Stimulated activated CD8-positive, alpha-beta memory T cell treated with anti-CD3 and anti-CD28 coated beads, Interleukin-15, amount 100 ng/mL, for 1 hour (primary cell): ENCODE results near the gene RXRA.

Source experiments
- DNase-seq: peaks from one replicate; pipeline ENCODE4 v3.0.0-alpha.2; 2020; ENCODE audit warnings: low read depth

RXRA gene

DNA sequence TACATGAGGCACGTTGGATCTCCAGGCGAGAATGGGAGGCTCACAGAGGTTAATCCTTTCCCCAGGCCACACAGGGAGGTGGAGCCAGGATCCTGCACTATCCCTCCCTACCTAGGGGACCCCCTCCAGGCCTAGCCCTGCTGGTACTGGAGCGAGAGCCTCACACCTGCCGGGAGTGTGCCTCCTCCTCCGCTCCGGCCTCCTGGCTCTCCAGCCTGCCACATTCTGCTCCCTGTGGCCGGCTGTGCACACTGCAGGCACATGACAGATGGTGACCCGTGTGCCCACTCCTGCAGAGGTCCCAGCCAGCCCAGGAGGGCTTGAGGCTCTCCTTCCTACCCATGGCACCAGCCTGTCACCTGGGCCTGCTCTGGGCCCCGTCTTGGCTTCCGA is 93.4 kb downstream of the RXRA start:
- no peak for DNase-seq

DNA sequence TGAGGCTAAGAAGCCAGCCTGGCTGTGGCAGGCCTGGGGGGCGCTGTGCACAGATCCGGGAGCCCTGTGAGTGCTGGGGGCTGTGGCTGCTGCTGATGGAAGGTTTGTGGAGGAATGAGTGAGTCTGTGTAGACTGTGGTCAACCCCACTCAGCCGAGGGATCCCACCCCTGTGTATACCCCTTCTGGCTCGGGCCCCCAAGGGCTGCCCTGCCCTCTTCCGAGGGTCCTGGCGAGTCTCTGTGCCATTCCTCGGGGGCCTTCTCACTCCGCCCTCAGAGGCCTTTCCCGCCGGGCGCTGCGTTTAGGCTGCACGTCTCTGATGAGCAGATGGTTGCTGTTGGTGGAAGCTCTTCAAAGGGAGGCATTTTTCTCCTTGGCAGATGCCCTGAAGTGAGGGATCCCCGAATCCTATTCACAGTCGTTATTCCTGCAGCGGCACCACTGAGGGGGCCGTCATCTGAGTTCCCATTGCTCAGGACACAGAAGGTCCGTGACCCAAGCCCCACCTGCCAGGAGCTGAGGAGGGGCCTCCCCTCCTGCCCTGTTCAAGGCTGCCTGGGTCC is 94.1 kb downstream of the RXRA start:
- DNase-seq: no peak

DNA sequence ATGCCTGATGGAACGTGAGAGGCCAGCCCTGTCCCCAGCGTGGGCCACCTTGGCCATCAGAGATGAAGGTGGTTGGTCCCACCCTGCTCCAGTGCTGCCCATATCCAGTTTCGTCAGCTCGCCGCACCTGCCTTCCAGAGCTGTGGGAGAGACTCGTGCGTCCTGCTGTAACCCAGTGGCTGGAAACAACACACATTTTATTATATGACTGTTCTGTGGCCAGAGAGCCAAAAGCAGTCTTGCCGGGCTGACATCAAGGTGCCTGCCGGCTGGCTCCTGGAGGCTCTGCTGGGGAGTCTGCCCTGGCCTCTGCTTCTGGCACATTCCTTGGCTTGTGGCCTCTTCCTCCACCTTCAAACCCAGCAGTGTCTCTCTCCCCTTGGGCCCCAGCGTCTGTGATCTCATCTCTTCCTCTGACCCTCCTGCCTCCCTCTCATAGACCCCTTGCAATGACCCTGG is 94.7 kb downstream of the RXRA start:
- no peak for DNase-seq

DNA sequence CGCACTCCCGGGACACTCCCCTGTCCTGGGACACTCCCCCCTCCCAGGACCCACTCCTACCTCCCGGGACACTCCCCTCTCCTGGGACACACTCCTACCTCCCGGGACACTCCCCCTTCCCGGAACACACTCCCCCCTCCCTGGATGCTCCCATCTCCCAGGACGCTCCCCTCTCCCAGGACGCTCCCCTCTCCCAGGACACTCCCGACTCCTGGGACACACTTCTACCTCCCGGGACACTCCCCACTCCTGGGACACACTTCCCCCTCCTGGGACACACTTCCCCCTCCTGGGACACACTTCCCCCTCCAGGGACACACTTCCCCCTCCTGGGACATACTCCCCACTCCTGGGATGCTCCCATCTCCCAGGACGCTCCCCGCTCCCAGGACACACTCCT is 95.6 kb downstream of the RXRA start:
- DNase-seq: no peak

DNA sequence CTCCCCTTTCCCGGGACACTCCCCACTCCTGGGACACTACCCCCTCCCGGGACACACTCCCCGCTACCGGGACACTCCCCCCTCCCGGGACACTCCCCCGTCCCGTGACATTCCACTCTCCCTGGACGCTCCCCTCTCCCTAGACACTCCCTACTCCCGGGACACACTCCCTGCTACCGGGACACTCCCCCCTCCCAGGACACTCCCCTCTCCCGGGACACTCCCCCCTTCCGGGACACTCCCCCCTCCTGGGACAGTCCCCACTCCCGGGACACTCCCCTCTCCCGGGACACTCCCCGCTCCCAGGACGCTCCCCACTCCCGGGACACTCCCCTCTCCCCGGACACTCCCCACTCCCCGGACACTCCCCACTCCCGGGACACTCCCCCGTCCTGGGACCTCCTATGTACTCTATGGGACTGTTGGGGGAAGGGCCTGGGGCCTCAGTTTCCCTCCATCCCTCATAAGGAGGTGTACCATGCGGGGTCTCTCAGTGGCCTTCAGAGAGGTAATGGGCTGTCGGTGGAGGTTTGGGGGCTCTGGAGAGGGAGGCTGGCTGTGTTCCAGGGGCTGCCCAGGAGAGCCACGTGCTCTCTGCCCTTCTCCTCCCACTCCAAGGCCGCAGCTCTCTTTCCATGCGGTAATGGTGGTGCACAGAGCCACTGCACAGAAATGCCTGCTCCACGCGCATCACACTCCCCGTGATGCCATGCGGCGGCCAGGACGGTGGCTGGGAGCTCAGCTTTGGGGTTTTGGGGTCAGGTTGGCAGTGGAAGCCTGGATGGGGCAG is 96.2 kb downstream of the RXRA start:
- no peak for DNase-seq

DNA sequence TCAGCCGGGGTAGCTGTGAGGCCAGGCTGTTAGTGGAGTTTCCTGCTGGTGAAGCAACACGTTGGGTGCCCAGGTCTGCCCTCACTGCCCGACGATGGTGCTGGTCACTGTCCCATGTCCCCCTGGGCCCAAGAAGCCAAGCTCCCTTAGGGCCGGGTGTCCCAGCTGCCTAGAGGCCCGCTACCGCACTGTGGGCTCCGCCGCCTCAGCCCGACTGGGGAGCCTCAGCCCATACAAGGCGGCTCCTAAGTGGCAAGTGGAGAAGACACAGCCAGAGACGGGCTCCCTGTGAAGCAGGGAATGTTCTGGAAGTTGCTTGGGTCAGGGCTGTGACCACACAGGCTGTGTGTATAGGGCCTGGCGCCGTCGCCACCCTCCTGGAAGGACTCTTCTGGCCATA is 96.9 kb downstream of the RXRA start:
- DNase-seq: no peak

DNA sequence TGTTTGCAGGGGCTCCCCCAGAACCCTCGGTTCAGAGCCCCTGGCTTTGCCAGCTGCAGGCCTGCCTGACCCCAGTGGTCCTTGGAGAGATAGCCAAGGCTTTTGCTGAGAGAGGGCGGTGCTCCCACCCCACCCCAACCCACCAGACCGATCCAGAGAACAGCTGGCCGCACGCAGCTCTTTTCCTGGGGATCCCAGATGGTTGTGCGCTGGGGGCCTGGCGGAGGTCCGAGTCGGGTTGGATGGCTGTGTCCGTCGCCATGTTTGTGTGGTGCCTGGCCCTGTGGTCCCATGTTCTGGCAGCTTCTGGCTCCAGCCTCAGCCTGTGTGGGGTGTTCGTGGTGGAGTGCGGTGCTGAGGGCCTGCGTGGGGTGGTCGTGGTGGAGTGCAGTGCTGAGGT is 97.5 kb downstream of the RXRA start:
- DNase-seq: no peak

DNA sequence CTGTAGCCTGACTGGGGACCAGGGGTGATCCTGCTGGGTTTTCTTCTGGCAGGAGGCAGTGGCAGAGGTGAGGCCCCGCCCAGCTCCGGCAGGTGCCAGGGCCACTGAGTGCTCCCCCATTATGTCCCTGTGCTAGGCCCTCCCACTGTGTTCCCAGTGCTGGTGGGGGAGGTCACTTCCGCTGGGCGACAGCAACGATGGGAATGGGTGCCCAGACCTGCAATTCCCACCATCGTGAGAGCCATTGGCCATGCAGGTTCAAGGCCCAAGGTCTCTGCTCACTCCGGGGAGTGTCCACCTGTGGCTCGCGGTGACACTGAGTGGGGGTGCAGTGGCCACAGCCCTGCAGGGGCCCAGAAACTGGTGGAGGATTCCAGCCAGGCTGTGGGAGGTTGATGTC is 98.6 kb downstream of the RXRA start:
- DNase-seq: no peak

DNA sequence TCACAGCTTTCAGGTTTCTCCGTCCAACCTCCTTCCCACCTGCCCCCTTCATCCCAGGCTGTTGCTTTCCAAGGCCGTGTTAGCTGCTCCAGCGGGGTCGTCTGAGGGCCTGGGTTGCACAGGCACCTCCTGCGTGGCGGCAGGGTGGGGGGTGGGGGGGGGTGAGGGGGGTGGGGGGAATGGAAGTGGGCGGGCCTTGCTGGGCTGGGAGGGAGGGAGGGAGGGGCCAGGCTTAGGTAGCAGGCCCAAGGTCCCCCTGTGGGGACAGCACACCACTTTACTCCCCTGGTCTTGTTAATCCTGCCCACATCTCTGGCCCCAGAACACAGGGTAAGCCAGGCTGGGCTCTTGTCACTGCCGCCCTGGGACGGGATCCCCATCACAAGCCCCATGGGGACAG is 99.1 kb downstream of the RXRA start:
- DNase-seq: no peak

DNA sequence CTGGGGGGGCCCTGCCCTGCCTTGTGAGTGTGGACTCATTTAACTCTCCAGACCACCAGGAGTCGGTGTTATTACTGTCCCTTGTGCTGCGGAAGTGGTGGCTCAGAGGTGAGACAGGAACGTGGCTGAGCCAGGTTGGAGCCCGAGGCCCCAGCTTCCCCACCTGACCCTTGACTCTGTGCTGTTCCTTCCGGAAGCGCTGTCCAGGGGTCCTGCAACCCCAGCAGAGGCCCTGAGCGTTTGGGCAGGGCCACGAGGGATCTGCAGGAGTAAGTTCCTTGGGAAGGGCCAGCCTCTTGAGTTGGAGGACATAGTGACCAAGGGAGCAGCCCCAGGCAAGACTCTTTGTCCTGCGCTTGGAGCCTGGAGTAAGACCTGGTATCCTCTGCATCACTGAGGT is 99.6 kb downstream of the RXRA start:
- DNase-seq: no peak

DNA sequence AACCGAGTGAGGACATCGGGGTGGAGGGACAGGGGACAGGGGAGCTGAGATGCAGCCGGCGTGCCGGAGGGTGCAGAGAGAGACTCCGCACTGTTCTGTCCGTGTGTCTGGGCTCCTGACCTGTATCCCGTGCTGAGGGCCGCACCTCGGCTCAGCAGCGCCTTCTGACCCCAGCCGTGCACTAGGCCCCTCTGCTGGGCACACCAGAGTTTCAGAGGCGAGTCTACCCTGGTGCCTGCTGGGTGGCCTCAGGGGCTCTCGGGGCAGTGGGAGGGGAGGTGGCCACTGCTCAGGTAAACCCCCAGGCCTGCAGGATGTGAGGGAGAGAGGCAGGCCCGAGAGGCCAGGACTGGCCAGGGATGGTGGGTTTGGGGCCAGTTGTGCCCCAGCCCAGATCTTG is 100.2 kb downstream of the RXRA start:
- no peak for DNase-seq

DNA sequence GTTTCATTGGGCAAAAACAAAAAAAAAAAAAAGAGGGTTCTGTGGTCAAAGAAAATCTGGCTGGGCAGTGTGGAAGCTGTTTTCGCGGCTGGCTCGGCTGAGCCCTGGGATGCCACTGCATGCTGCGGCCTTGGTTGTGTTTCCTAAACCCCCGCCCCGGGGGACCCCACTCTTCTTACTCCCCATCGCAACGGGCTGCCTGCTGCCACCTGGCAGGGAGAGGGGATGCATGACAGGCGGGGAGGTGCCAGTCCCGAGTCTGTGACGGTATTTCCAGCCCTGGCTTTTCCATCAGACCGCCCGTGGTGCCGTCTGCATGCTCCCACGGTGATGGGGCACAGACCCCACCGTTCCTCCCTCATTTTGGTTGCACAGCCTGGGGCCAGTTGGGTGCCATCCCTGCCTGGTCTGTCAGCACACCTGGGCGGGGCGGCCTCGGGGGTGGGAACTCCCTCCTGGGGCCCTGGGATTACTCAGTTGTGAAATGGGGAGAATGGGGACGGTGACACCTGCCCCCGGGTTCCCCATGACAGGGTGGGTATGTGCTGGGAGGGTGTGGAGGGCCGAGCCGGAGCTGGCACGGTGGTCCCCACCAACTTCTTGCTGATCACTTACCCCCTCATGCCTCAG is 101.0 kb downstream of the RXRA start:
- no peak for DNase-seq

DNA sequence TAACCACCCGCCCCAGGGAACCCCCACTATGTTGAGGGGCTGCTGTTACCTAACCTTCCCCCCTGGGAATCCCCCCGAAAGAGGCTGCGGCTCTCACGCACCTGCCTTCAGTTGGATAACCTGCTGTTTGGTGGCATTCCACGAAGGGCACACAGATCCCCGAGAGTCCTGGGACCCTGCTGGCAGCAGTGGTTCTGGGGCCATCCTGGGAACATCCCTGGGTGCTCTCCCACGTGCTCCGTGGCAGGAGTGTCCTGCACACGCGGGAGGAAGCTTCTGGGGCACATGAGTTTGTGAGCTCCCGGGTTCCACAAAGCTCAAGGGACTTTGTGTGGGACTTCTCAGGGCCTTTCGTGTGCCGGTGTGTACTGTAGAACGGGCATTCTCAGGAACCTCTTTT is 102.3 kb downstream of the RXRA start:
- no peak for DNase-seq

DNA sequence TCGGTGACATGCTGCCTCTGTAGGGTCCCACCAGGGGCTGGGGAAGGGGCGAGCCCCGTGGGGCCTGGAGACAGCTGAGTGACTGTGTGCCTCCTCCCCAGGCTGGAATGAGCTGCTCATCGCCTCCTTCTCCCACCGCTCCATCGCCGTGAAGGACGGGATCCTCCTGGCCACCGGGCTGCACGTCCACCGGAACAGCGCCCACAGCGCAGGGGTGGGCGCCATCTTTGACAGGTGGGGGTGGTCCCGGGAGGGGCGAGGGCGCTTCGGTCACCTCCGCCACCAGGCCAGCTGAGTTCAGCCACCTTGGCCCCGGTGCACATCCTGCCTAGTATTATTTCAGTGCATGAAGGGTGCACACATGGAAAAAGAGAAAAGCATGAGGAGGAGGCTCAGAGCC is 102.8 kb downstream of the RXRA start:
- DNase-seq: no peak

DNA sequence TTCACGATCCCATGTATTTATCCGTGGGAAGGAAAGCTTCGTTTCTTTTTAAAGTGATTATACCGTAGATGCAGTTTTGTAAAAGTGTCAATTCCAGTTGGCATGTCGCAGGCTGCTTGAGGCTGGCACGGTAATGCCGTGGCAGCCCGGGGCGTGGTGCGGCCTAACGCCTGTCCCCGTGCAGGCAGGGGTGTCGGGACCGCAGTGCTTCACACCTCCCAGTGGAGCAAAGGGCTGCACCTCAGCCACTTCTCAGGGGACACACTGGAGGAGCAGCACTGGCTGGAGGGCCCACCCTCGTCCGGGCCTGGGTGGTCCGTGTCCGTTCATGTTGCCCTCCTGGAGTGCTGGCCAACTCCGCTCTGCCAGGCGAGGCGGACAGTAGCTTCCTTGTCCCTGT is 103.2 kb downstream of the RXRA start:
- DNase-seq: no peak

DNA sequence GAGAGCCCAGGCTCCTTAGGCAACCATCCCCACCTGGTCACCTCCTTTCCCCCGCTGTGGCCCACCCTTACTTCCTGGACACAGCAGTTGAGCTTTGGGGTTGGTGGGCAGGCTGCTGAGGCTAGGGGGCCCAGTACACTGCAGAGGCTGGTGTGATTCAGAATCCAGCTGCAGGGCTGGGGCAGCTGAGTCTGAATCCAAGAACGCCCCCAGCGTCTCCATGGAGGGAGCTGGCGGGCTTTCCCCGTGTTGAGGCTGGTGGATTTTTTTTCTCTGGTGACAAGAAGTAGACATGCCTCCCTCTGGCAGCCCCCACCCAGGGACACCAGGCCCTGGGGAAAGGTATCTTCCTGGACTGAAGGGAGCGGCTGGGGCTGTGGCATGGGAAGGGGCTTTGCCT is 104.8 kb downstream of the RXRA start:
- no peak for DNase-seq

DNA sequence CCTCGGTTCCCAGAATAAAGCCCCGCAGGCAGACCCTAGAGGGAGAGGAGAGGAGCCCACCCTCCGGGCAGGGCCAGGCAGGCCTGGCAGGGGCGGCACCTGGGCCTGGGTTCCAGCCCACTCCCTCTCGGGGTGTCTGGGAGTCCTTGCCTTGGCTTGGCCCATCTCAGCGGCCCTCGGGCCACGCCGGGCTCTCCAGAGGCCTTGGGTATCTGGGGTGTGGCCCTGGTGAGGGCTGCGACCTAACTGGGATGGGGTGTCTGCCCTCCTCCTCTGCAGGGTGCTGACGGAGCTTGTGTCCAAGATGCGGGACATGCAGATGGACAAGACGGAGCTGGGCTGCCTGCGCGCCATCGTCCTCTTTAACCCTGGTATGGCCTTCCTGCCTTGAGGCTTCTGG is 105.4 kb downstream of the RXRA start:
- DNase-seq: no peak

DNA sequence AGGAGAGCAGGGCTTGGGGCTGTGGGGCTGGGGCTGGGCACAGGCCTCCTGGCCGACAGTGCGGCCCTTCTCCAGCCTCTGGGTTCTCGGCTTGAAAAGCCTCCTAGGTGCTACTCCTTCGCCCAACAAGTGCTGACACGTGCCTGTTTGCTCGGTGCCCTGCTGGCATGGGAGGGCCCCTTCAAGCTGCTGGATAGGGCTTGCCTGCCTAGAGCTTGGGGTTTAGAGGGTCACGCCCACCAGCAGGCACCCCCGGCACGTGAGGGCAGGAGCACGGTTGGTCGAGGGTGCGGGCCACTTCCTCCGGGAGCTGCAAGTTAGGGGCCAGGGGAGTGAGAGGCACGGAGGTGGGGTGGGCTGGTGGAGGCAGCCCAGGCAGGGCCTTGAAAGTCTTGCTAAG is 106.2 kb downstream of the RXRA start:
- DNase-seq: no peak

DNA sequence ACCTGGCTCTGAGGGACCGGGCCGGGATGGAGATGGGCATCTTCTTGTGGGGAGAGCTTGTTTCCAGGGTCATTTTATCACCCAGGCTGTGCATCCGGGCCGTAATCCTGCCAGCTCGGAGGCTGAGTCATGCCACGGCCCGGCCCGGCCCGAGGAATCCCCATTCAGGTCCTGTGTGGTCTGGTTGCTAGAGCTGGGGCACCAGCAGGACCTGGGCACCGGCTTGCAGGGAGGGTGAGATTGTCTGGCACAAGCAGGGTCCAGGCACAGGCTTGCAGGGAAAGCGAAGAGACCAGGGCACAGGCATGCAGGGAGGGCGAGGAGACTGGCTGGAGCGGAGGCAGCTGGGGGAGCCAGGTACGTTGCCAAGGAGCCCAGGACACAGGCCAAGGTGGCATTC is 106.8 kb downstream of the RXRA start:
- no peak for DNase-seq

DNA sequence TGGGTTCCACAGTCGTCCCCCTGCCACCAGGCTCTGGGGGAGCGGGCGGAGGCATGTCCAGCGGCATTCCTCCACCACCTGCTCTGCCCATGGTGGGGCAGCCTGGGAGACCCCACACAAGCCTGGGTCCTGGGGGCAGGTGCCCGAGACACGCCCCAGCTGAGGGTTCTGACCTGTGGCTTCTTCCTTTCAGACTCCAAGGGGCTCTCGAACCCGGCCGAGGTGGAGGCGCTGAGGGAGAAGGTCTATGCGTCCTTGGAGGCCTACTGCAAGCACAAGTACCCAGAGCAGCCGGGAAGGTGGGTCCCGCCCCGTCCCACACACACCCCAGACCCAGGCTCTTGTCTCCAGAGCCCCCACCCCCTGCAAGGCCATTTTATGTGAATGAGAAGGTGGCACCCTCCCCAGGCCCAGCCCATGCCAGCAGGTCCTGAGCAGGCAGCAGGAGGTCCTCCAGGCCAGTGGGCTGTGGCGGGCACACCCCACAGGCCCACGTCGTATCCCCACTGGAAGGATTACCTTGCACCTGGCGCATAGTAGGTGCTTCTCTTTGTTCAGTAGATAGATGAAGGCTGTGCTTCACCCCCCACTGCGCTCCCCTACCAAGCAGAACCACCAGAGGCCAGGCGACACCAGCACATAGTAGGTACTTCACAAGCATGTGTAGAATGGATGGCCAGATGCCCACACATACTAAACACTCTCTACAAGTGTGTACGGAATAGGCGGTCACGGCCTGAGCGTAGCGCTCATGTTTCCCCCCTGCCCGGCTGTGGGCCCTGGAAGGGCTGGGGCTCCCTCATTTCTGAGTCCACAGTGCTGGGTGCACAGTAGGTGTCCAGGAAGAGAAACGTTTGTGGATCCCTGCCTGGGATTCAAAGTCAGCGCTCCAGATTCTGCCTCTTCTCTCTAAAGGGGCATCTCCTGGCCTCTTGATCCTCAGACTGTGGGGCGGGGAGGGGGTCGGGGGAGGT is 107.9 kb downstream of the RXRA start:
- DNase-seq: no peak

DNA sequence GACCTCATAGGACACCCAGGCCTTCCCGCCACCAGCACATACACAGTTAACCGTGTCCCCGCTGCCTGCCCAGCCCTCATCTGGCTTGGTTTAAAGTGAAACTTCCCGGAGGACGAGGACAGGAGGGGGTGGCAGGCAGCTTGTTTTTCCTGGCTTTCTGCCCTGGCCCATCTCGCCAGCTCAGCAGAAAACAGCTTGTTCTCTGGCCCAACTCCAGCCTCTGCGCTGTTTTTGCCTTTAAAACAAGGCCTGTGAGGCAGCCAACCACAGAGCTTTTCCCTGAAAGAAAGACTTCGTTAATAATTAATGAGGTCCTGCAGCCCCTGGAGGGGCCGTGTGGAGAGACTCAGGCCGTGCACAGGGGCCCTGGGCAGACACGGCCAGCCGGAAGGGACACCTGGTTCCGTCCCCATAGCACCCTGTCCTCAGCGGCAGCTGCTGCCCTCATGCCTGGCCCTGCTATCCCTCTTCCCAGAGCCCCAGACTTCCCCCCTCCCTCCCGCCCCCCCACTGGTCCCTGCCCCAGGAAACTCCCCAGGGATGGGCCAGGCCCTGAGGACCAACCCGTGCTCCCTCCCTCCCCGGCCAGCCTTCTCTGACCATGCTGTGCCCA is 108.7 kb downstream of the RXRA start:
- no peak for DNase-seq
